Sciatic nerve (tissue), 2 donors: ENCODE data around the gene AMD1. TPM values are rescaled to one million over a fixed set of nuclear protein-coding genes. Genes with fewer than 3 reads are reported as not detected.
"Not testable (repeated sequence)": the region's sequence is repeated elsewhere in the genome, so short reads cannot be mapped to it uniquely, and the experiment has no call there.

Source experiments
- ATAC-seq: fragments of 200-7000 bp; cut with Tn5 transposase; one replicate; pipeline ENCODE4 v1.9.1; 2020; ENCODE audit warnings: mild to moderate bottlenecking, moderate library complexity
- DNase-seq: peaks from one replicate; pipeline ENCODE4 v3.0.0-alpha.2; 2020; ENCODE audit warnings: low spot score
- intact Hi-C: fragments of 100-400 bp; cut with DNase I; formaldehyde crosslinking; loops from one replicate; pipeline ENCODE4 v1.14.2; 2022
- total RNA-seq: library from RNA; stranded (reverse); fragmentation: NEBNext Ultra II Directional; extraction: Animal tissue kit (Norgen Biotek cat#: 25700); gene quantifications from one replicate; pipeline ENCODE4 v1.2.1, GENCODE V29; 2021
- donor health status: DM: no; HTN: no; CAD: no.
- donor health status: DM: no; HTN: no; CAD: no.

AMD1 gene
- total RNA-seq, 1 donor from 2014 or later = 65.9 TPM

DNA sequence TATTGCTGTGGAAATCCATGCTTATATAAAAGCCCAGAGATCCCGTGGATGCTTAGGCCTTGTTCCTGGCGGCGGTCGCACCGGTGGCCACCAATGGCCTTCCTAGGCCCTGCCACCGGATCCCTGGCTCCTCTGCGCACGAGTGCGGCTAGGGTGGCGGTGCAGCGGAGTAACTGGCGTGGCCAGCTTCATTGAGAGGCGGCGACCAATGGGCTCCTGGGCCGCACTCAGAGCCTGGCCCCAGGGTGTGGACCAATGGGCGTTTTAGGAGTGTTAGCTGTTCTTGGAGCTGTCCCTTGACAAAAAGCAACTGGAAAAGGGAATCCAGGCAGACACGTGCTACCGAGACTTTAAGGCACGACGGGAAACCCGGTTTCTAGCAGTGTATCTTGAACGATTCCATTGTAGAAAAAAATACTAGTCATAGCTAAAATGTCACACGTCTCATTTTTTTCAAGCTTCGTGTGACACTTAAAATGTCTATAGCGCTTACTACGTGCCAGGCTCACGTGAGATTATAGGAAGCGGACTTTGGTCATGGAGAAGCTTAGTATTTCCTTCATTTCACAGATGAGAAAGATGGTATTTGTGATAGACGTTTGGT, 1.7 kb downstream of the AMD1 start:
- intact Hi-C loops = no loop called here
- DNase-seq (peak; percentile 89), ATAC-seq (peak; percentile 91)

DNA sequence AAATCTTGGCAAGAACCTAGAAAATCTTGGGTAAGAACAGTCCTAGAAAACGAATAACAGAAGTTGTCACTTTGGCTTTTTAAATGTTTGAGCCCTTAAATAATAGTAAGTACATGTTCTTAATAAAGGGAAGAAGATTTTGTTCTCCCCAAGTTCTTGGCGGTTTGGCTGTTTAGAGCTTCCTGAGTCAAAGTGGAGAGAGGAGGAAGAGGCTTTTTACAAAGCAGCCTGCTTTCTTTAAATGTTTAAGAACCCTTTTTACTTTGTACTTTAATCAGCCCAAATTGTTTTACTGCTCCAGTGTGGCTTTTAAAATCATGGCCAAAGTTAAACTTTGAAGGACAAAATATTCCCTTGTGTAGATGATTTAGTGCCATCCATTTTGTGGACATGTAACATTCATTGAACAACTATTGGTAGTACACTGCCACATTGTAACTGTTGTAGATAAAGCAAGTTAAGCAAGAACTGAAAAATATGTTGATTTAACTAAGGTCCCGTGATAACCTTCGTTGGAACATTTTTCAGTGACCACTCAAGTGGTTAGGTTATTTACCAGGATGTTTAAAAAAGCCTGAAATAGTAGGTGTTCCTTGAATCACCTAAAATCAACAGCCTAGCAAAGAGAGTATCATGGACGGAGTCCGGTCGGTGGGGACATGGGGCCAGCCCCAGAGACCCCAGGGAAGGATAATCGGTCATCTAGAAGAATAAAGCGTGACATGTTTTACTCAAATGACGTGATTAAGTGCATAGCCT, 2.4 kb downstream of the AMD1 start:
- intact Hi-C loops = no loop called here
- ATAC-seq (no peak), DNase-seq (no peak)

DNA sequence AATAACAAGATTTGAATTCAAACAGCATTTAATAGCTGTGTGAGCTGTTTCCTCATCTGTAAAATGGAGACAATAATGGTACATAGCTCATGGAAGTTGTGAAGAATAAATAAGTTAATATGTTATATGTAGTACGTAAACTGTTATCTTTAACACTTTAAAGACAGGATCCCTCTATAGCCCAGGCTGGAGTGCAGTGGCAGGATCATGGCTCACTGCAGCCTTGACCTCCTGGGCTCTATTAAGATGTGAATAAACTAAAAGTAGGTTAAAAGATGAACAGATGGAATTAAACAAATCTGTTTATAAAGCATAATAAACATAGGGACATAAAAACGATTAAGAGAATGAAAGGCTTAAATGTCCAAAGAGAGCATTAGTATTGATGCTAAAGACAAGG, 3.0 kb downstream of the AMD1 start:
- intact Hi-C loops = no loop called here
- ATAC-seq (no peak), DNase-seq (no peak)

DNA sequence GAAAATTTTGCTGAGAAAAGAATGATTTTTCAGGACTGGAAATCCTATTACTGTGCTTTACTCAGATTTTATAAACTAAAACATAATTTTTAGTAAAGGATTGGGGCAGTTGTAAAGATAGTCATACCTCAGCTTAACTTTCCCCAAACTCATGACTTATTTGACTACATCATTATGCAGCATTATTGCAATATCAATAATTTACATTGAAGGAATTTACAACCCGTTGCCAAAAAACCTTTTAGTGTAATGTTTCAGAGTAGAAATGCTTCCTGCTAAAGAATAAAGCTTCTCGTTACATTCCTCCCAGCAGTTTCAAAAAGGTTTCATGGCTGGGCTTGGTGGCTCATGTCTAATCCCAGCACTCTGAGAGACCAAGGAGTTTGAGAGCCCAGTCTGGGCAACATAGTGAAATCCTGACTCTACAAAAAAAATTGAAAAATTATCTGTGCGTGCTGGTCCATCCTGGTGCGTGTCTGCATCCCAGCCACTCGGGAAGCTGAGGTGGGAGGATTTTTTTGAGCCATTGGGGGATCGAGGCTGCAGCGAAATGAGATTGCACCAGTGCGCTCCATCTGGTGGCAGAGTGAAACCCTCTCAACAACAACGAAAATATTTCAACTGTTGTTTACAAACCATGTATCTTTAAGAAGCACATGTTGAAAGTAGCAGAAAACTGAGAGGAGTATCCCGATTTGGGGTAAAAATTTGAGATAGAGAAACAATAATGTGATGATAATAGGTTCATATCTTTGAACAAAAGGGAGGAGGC, 4.4 kb downstream of the AMD1 start:
- DNase-seq = peak; percentile 65
- intact Hi-C loops = no loop called here
- no peak for ATAC-seq

- no peak for DNase-seq
- intact Hi-C loops = loop anchor here (10.0 kb wide), 1 partner anchor 166 kb away; no protein-coding TSS in a partner anchor
- no peak for ATAC-seq
Observed at GRCh38 chr6:110880651-110881050, 6.1 kb downstream of the AMD1 start.

- intact Hi-C loops = loop anchor here (10.0 kb wide), 1 partner anchor 167 kb away; no protein-coding TSS in a partner anchor
- DNase-seq = no peak
- ATAC-seq = no peak
Observed at GRCh38 chr6:110881546-110882273, 7.1 kb downstream of the AMD1 start.

DNA sequence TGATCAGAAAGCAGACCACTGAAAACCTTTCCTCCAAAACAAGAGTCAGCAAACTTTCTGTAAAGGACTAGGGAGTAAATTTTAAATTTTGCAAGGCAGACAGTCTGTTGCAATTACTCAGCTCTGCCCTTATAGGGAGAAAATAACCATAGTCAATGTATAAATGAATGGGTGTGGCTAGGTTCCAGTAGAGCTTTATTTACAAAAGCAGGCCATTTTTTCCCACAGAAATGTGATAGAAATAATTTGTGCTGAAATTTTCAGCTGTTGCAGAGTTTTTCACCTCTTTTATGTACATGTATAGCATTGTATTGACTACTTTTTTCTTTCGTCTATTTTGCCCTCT, 7.7 kb downstream of the AMD1 start:
- intact Hi-C loops = loop anchor here (10.0 kb wide), 1 partner anchor 167 kb away; no protein-coding TSS in a partner anchor
- DNase-seq = no peak
- ATAC-seq = no peak

GRCh38 chr6:110882824-110883554, 8.4 kb downstream of the AMD1 start:
- ATAC-seq (no peak), DNase-seq (no peak)
- intact Hi-C loops = loop anchor here (10.0 kb wide), 1 partner anchor 168 kb away; no protein-coding TSS in a partner anchor

DNA sequence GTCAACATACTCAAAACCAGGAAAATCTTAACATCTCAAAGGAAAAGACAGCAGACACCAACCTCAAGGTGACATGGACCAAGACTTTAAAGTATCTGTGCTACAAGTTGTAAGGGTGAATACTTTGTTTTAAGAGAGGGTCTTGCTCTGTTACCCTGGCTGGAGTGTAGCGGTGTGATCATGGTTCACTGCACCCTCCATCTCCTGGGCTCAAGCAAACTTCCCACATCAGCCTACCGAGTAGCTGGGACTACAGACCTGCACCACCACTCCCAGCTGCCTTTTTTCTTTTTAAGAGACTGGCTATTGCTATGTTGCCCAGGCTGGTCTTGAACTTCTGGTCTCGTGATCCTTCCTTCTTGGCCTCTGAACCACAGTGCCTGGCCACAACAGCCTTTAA, 9.7 kb downstream of the AMD1 start:
- no peak for ATAC-seq
- intact Hi-C loops = loop anchor here (10.0 kb wide), 1 partner anchor 170 kb away; no protein-coding TSS in a partner anchor
- no peak for DNase-seq

DNA sequence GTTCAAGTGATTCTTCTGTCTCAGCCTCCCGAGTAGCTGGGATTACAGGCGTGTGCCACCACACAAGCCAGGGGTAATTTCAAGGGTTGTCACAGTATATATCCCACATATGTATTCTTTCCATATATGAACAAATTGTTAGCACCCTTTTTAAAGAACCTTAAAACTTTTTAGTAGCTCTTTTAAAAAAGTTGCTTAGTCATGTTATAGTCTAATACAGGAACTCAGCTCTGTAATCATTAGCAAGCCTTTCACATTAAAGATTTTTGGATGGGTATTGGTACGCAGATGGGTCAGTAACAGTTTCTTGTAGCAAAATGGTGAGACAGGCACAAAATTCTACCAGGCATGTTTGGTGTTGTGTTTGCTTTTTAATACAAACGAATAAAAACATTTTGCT, 10.9 kb downstream of the AMD1 start:
- ATAC-seq (no peak), DNase-seq (no peak)
- intact Hi-C loops = loop anchor here (10.0 kb wide), 1 partner anchor 171 kb away; no protein-coding TSS in a partner anchor

DNA sequence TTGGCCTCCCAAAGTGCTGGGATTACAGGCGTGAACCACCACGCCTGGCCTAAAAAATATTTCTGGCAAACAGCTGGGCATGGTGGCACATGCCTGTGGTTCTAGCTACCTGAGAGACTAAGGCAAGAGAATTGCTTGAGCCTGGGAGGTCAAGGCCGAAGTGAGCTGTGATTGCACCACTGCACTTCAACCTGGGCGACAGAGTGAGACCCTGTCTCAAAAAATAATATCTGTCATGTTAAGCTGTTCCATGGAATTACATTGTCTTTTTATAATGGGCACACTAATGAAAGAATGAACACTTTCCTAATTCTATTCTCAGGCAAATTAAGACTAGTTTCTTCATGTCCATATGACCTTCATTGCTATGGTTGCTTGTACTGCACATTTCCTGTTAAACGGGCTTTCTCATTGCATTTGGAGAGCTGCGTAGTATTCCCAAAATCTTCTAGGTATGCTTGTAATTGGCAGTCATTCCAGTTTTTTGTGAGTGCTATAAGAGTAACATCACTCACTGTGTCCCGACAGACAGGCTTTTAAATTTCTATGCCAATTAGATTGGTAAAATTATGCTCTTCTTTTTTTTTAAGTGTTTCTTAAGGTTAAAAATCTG, 12.1 kb downstream of the AMD1 start:
- intact Hi-C loops = loop anchor here (10.0 kb wide), 1 partner anchor 172 kb away; no protein-coding TSS in a partner anchor
- DNase-seq = no peak
- ATAC-seq = no peak

DNA sequence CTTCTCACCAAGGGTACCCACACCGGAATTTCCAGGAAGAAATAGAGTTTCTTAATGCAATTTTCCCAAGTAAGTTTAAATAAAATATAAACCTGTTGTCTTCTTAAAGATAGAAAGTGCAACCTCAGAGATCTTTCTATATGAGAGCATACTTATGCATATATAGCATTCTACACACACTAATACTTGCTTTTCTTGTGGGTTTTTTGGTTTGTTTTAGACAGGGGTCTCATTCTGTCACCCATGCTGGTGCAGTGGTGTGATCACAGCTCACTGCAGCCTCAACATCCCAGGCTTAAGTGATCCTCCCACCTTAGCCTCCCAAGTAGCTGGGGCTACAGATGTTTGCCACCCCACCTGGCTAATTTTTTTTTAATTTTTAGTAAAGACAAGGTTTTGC, 15.7 kb downstream of the AMD1 start:
- DNase-seq = no peak
- intact Hi-C loops = no loop called here
- no peak for ATAC-seq

- intact Hi-C loops = no loop called here
- no peak for ATAC-seq
- no peak for DNase-seq
Observed at GRCh38 chr6:110895907-110896608, 21.5 kb downstream of the AMD1 start.

DNA sequence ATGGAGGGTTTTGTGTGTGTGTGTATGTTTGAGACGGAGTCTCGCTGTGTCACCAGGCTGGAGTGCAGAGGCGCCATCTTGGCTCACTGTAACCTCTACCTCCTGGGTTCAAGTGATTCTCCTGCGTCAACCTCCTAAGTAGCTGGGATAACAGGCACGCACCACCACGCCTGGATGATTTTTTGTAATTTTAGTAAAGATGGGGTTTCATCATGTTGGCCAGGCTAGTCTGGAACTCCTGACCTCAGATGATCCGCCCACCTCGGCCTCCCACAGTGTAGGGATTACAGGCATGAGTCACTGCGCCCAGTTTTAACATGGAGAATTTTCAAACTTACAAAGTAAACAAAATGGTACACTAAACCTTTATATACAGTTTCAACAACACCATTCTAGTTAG, 22.8 kb downstream of the AMD1 start:
- no peak for DNase-seq

DNA sequence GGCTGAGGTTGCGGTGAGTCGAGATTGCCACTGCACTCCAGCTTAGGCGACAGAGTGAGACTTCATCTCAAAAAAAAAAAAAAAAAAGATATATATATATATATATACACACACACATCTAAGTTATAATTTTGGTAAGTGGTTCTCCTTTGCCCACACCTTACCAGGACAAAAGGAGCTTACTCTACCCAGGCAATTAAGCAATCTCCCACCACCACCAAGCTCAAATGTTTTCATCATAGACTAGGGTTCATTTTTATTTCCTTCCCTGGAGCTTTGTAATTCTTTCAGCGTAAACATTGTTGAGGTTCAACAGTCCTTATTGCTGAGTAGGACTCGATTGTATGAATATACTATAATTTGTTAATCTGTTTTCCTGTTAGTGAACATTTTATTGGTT, 23.5 kb downstream of the AMD1 start:
- DNase-seq = no peak
- no peak for ATAC-seq
- intact Hi-C loops = no loop called here

More for the DNA sequence above, 22.8 kb downstream of the AMD1 start:
- intact Hi-C loops = no loop called here
- peak; percentile 32 for ATAC-seq

DNA sequence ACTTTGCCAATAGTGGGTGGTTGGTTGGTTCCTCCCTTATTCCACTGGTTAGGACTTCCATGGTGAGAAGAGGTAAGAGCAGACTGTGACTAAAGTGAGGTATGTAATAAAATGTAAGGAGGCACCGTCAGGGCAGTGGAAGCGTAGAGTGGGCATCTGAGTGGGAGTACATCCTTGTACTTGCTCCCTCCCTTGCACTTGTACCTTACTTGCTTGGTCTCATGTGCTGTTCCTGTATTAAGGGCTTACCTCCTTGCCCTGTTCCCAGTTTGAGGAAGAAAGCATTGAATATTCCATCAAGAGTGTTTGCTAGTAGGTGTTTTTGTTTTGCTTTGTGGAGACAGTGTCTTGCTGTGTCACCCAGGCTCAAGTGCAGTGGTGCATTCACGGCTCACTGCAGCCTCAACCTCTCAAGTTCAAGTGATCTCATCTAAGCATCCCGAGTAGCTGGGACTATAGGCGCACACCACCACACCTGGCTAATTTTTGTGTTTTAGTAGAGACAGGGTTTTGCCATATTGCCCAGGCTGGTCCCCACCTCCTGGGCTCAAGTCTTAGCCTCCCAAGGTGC, 25.5 kb downstream of the AMD1 start:
- ATAC-seq (no peak), DNase-seq (no peak)
- intact Hi-C loops = no loop called here

DNA sequence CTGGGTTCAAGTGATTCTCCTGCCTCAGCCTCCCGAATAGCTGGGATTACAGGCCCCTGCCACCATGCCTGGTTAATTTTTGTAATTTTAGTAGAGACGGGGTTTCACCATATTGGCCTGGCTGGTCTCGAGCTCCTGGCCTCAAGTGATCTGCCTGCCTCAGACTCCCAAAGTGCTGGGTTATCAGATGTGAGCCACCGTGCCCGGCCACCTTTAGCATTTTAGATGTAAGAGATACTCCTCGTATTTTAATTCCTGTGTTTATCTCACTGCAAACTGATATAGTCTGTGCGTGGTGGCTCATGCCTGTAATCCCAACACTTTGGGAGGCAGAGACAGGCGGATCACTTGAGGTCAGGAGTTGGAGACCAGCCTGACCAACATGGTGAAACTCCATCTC, 27.0 kb downstream of the AMD1 start:
- ATAC-seq, intact Hi-C loops, DNase-seq: not testable (repeated sequence)
